ENCODE data around the gene BBLN. TPM values are rescaled to one million over a fixed set of nuclear protein-coding genes. Genes with fewer than 3 reads are reported as not detected.

BBLN gene
- polyA plus RNA-seq, 1 donor from 2014 or later = 330 TPM

DNA sequence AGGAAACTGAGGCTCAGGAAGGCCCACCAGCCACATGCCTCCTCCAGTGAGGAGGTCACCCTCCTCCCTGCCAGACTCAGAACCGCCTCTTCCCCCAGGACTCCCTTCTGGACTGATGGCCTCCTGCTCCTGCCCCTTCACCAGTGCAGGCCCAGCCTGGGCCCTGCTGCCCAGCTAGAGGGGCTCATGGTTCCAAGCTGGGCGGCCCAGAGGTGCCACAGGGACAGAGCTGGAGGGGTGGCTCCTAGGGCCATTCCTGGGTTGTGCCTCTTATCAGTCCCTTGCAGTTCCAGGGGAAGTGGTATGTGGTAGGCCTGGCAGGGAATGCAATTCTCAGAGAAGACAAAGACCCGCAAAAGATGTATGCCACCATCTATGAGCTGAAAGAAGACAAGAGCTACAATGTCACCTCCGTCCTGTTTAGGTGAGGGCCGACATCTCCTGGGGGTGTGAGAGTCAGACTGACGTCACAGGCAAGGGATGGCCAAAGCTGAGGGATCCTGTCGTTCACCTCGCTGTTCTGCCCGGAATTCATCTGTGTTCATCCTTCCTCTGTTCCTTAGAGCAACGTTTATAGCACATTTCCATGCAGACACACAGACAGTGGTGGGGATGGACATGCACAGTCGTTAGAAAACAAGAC lies 10.0 kb upstream of the BBLN start:
- no peak overlapping the region for H2AFZ ChIP-seq (ENCODE audit: low read depth, low read length)
- no peak overlapping the region for H3K4me2 ChIP-seq (ENCODE audit: low read length)
- no peak overlapping the region for H3K27ac ChIP-seq (ENCODE audit: low read length)

DNA sequence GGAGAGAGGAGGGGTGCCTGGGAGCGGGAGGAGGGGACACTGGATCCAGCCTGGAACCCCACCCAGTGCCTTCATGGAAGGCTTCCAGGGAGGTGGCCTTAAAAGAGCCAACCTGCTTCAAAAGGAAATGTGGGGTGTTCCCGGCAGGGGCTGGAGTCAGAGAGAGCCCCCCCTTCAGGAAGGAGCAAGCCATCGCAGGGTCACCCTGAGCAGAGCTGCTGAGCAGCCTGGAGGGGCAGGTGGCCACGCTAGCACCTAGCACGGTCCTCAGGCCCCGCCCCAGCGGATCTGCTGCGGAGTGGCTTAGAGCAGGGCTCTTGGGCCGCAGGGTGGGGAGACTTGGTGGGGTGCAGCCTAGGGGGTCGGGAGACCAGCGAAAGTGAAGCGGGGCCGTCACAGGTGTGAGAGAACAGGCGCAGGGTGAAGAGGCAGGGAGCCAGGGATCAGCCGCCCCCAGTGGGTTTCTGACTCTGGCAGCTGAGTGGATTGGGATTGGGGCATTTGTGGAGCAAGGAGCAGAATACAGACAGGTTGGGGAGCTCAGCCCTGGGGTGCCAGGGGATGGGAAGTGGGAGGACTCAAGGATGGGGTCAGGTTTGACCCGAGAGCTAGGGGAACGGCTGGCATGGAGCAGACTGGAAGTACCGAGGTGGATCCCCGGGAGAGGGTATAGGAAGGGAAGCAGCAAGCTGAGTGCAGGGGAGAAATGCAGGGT lies 9.3 kb upstream of the BBLN start:
- Histone ChIP-seq H3K9ac (ENCODE audit: low read length) (no peak overlapping the region), H3K36me3 (ENCODE audit: insufficient read depth, low read length) (no peaks in the 10 kb centered on the region), H3K27me3 (ENCODE audit: insufficient read depth, low read depth, low read length) (no peaks in the 10 kb centered on the region), H3K4me3 (ENCODE audit: low read length) (no peak overlapping the region), H3K27ac (ENCODE audit: low read length) (no peak overlapping the region), H3K9me3 (ENCODE audit: low read length) (no peaks in the 10 kb centered on the region), H3K79me2 (replicated peaks; ENCODE audit: insufficient read depth, low read length) (no peaks in the 10 kb centered on the region), H3F3A (ENCODE audit: insufficient read depth, low read length, poor library complexity, severe bottlenecking) (no peaks in the 10 kb centered on the region), H3K9me2 (ENCODE audit: insufficient read depth, low read length) (no peaks in the 10 kb centered on the region), H4K20me1 (ENCODE audit: insufficient read depth) (no peaks in the 10 kb centered on the region), H2AFZ (ENCODE audit: low read depth, low read length) (no peak overlapping the region), H3K4me2 (ENCODE audit: low read length) (no peak overlapping the region)
- TF ChIP-seq, protein P1, sequence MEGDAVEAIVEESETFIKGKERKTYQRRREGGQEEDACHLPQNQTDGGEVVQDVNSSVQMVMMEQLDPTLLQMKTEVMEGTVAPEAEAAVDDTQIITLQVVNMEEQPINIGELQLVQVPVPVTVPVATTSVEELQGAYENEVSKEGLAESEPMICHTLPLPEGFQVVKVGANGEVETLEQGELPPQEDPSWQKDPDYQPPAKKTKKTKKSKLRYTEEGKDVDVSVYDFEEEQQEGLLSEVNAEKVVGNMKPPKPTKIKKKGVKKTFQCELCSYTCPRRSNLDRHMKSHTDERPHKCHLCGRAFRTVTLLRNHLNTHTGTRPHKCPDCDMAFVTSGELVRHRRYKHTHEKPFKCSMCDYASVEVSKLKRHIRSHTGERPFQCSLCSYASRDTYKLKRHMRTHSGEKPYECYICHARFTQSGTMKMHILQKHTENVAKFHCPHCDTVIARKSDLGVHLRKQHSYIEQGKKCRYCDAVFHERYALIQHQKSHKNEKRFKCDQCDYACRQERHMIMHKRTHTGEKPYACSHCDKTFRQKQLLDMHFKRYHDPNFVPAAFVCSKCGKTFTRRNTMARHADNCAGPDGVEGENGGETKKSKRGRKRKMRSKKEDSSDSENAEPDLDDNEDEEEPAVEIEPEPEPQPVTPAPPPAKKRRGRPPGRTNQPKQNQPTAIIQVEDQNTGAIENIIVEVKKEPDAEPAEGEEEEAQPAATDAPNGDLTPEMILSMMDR (IDR thresholded peaks at IDR 0.05; ENCODE audit: poor library complexity, severe bottlenecking) = no peak
- TF ChIP-seq TAF1 (IDR thresholded peaks at IDR 0.05; ENCODE audit: low read depth) = no peak
- TF ChIP-seq RAD21 (conservative IDR thresholded peaks at IDR 0.05) = no peak
- TF ChIP-seq POLR2AphosphoS5 (IDR thresholded peaks at IDR 0.05) = no peak
- TF ChIP-seq, protein P2, sequence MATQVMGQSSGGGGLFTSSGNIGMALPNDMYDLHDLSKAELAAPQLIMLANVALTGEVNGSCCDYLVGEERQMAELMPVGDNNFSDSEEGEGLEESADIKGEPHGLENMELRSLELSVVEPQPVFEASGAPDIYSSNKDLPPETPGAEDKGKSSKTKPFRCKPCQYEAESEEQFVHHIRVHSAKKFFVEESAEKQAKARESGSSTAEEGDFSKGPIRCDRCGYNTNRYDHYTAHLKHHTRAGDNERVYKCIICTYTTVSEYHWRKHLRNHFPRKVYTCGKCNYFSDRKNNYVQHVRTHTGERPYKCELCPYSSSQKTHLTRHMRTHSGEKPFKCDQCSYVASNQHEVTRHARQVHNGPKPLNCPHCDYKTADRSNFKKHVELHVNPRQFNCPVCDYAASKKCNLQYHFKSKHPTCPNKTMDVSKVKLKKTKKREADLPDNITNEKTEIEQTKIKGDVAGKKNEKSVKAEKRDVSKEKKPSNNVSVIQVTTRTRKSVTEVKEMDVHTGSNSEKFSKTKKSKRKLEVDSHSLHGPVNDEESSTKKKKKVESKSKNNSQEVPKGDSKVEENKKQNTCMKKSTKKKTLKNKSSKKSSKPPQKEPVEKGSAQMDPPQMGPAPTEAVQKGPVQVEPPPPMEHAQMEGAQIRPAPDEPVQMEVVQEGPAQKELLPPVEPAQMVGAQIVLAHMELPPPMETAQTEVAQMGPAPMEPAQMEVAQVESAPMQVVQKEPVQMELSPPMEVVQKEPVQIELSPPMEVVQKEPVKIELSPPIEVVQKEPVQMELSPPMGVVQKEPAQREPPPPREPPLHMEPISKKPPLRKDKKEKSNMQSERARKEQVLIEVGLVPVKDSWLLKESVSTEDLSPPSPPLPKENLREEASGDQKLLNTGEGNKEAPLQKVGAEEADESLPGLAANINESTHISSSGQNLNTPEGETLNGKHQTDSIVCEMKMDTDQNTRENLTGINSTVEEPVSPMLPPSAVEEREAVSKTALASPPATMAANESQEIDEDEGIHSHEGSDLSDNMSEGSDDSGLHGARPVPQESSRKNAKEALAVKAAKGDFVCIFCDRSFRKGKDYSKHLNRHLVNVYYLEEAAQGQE (IDR thresholded peaks at IDR 0.05; ENCODE audit: borderline replicate concordance) = no peak
- TF ChIP-seq EZH2 (IDR thresholded peaks at IDR 0.05; ENCODE audit: borderline replicate concordance, insufficient read depth, low read length, poor library complexity, severe bottlenecking) = no peak
- TF ChIP-seq EP300 (conservative IDR thresholded peaks at IDR 0.05; ENCODE audit: poor library complexity, severe bottlenecking) = no peak
- TF ChIP-seq MXI1 (conservative IDR thresholded peaks at IDR 0.05; ENCODE audit: poor library complexity, severe bottlenecking) = no peak

More for the DNA sequence above, 10.0 kb upstream of the BBLN start:
- H3K27me3 ChIP-seq (ENCODE audit: insufficient read depth, low read depth, low read length) = no peaks in the 10 kb centered on the region
- H3K36me3 ChIP-seq (ENCODE audit: insufficient read depth, low read length) = no peaks in the 10 kb centered on the region
- H3K79me2 ChIP-seq (replicated peaks; ENCODE audit: insufficient read depth, low read length) = no peaks in the 10 kb centered on the region
- H3K9ac ChIP-seq (ENCODE audit: low read length) = no peak overlapping the region
- no peaks in the 10 kb centered on the region for H3F3A ChIP-seq (ENCODE audit: insufficient read depth, low read length, poor library complexity, severe bottlenecking)
- TF ChIP-seq SMC3 (conservative IDR thresholded peaks at IDR 0.05; ENCODE audit: poor library complexity) (no peak), MXI1 (conservative IDR thresholded peaks at IDR 0.05; ENCODE audit: poor library complexity, severe bottlenecking) (no peak), RAD21 (conservative IDR thresholded peaks at IDR 0.05) (no peak), POLR2AphosphoS5 (IDR thresholded peaks at IDR 0.05) (no peak), EZH2 (IDR thresholded peaks at IDR 0.05; ENCODE audit: borderline replicate concordance, insufficient read depth, low read length, poor library complexity, severe bottlenecking) (no peak), EP300 (conservative IDR thresholded peaks at IDR 0.05; ENCODE audit: poor library complexity, severe bottlenecking) (no peak), TAF1 (IDR thresholded peaks at IDR 0.05; ENCODE audit: low read depth) (no peak)
- TF ChIP-seq, protein P2 (IDR thresholded peaks at IDR 0.05; ENCODE audit: borderline replicate concordance) = no peak
- TF ChIP-seq, protein P1 (IDR thresholded peaks at IDR 0.05; ENCODE audit: poor library complexity, severe bottlenecking) = no peak
- H3K9me3 ChIP-seq (ENCODE audit: low read length) = no peaks in the 10 kb centered on the region
- H3K4me3 ChIP-seq (ENCODE audit: low read length) = no peak overlapping the region
- no peaks in the 10 kb centered on the region for H3K9me2 ChIP-seq (ENCODE audit: insufficient read depth, low read length)
- no peaks in the 10 kb centered on the region for H4K20me1 ChIP-seq (ENCODE audit: insufficient read depth)

All from neural cell (in vitro differentiated cells).